Right cardiac atrium (tissue), 5 donors: ENCODE results near the gene ZNF446. TPM values are rescaled to one million over a fixed set of nuclear protein-coding genes. Genes with fewer than 3 reads are reported as not detected.
"Not testable (repeated sequence)": the region's sequence is repeated elsewhere in the genome, so short reads cannot be mapped to it uniquely, and the experiment has no call there.

Experiments used
- ATAC-seq, 2 donors: fragments of 200-7000 bp; cut with Tn5 transposase; one replicate each; pipeline versions ENCODE4 v1.8.0 to v1.9.1; 2020; ENCODE audit warnings: moderate library complexity in 2 of 2, mild to moderate bottlenecking in 1 of 2
- DNase-seq, 3 donors: peaks; one replicate each; pipeline ENCODE4 v3.0.0-alpha.2; 2020
- H3K27ac ChIP-seq: one replicate; pipeline ENCODE4 v1.5.1; 2013; ENCODE audit warnings: mild to moderate bottlenecking, low read length, control low read depth, moderate library complexity
- H3K27me3 ChIP-seq: one replicate; pipeline ENCODE4 v1.6.1; 2013; ENCODE audit not compliant: control insufficient read depth, insufficient read depth
- H3K4me1 ChIP-seq: one replicate; pipeline ENCODE4 v1.6.1; 2013; ENCODE audit warnings: low read length; ENCODE audit not compliant: control insufficient read depth, insufficient read depth
- H3K4me3 ChIP-seq: one replicate; pipeline ENCODE4 v1.5.1; 2013; ENCODE audit warnings: low read length, control low read depth
- H3K9me3 ChIP-seq: one replicate; pipeline ENCODE4 v1.6.1; 2013; ENCODE audit warnings: low read length; ENCODE audit not compliant: control insufficient read depth
- WGBS: extraction: QIAGEN DNeasy Blood & Tissue Kit; methylation state at CpG from one replicate; pipeline ENCODE4 v1.1.7; 2013; 5-methylcytosine and 5-hydroxymethylcytosine counted together
- intact Hi-C, 4 donors: fragments of 100-400 bp; cut with DNase I; formaldehyde crosslinking; loops; one replicate each; pipeline versions ENCODE4 v1.11.0 to v1.14.0; 2022 to 2023
- polyA plus RNA-seq: library from polyadenylated mRNA; stranded (reverse); fragments of 200-250 nt; gene quantifications from one replicate; pipeline ENCODE4 v1.2.3, GENCODE V29; 2013
- total RNA-seq, 4 donors: library from RNA; stranded (reverse); fragmentation: NEBNext Ultra II Directional; extraction: Animal tissue kit (Norgen Biotek cat#: 25700); gene quantifications; one replicate each; pipeline ENCODE4 v1.2.1, GENCODE V29; 2021
- donor health status: healthy with polysubstance abuse.
- donor health status: DM: no; HTN: yes; CAD: no.
- donor health status: DM: no; HTN: no; CAD: no.
- donor health status: DM: no; HTN: yes; CAD: no; lungs with severe emphysema.
- donor health status: DM: yes; HTN: yes; CAD: no.

The ZNF446 gene
- total and polyA plus RNA-seq, 5 donors: 4.8 to 7.6 (median 5.8) TPM

DNA sequence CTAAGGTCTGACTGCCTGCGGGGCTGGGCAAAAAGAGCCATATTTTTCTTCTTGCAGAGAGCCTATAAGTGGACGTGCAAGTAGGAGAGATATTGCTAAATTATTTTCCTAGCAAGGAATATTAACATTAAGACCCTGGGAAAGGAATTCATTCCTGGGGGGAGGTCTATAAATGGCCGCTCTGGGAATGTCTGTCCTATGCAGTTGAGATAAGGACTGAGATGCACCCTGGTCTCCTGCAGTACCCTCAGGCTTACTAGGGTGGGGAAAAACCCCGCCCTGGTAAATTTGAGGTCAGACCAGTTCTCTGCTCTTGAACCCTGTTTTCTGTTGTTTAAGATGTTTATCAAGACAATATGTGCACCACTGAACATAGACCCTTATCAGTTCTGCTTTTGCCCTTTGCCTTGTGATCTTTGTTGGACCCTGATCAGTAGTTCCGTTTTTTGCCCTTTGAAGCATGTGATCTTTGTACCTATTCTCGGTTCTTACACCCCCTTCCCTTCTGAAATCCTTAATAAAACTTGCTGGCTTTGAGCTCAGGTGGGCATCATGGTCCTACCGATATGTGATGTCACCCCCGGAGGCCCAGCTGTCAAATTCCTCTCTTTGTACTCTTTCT is 31.6 kb downstream of the ZNF446 start:
- intact Hi-C loops, H3K27ac ChIP-seq, H3K27me3 ChIP-seq, ATAC-seq, DNase-seq, H3K4me3 ChIP-seq, H3K4me1 ChIP-seq, H3K9me3 ChIP-seq: not testable (repeated sequence)
- 64% methylated on average over 8 of the region's 8 CpGs for WGBS

DNA sequence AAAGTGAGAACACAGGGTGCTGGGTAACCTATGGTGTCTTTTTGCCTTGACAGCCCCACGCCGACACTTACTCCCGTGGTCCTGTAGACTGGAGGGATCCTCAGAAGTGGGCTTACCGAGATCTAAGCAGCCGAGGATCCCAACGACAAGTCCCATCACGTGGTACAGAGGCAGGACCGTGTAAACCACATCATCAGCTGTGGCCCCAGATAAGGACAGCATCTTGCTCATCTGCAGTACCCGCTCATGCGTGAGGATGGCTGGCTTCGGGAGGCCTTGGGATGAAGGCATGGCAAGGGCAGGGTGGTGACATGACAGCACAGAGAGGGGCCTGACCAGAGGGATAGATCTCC is 33.6 kb downstream of the ZNF446 start:
- ATAC-seq: no peak
- intact Hi-C loops: no loop called here
- H3K27ac ChIP-seq: no peak overlapping the region
- WGBS: 88% methylated on average over 11 of the region's 11 CpGs
- no peaks in the 10 kb centered on the region for H3K27me3 ChIP-seq
- peak in 1 of 3 donors; percentile 17 for DNase-seq
- no peaks in the 10 kb centered on the region for H3K4me1 ChIP-seq
- no peaks in the 10 kb centered on the region for H3K9me3 ChIP-seq
- no peak overlapping the region for H3K4me3 ChIP-seq

DNA sequence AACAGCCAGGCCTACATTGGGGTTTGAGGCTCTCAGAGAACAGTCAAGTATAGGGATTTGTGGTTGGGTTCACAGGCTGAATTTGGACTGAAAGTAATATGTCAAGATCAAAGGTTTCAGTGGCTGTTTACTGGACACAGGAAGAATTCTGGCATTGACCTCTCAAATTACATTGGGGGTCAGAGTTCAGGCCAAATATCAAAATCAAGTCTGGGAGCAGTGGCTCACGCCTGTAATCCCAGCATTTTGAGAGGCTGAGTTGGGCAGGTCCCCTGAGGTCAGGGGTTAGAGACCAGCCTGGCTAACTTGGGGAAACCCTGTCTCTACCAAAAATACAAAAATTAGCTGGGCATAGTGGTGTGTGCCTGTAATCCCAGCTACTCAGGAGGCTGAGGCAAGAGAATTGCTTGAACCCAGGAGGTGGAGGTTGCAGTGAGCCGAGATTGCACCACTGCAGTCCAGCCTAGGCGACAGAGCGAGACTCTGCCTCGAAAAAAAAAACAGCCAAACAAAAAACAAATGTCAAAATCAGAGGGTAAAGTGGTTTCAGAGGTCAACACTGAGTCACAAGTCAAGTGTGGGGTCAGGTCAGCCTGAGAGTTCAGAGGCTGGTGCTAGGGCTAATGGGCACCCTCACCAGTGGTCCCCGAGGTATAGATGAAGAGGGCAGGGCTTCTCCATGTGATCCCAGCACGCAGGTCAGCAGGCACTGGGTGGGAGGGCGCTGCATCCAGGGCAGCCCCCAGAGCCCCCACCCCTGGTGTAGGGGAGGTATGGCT is 34.1 kb downstream of the ZNF446 start:
- ATAC-seq (no peak), DNase-seq (peak in 1 of 3 donors; percentile 51)
- Histone ChIP-seq H3K9me3 (no peaks in the 10 kb centered on the region), H3K4me3 (no peak overlapping the region), H3K27ac (no peak overlapping the region), H3K4me1 (no peaks in the 10 kb centered on the region), H3K27me3 (no peaks in the 10 kb centered on the region)
- intact Hi-C loops: no loop called here
- WGBS: 83% methylated on average over 8 of the region's 8 CpGs

- intact Hi-C loops: no loop called here
- ATAC-seq: no peak
- H3K27me3 ChIP-seq: no peaks in the 10 kb centered on the region
Measured at GRCh38 chr19:58511353-58512208, 35.4 kb downstream of the ZNF446 start, which contains the start of gene SLC27A5. Gene SLC27A5, minus strand, starts transcription at chr19:58511992. Its CDS starts 37 bp downstream, at chr19:58511955.

DNA sequence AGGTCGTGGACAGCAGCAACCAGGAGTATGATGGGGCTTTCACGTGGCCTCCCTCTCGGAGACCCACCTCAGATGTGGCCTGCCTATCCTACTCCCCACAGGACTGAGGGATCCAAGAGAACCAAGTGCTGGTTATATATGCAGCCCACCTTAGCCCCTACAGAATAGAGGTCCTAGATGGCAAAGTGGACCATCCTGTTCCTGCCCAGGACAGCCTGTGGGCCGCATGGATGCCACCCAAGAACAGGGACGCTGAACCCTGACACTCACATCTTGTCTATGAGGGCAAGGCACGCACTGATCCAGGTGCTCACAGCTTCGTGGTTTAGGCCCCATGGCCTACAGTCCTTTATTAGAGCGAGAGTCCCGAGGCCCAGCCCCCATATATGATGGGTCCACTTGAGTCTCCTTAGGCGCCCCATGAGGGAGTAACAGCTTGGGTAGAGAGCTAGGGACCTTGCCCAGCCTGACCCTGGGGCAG is 37.1 kb downstream of the ZNF446 start:
- peak in 1 of 2 donors; percentile 8 for ATAC-seq
- 86% methylated on average over 10 of the region's 10 CpGs for WGBS
- no peak overlapping the region for H3K27ac ChIP-seq

More at GRCh38 chr19:58511353-58512208, 35.4 kb downstream of the ZNF446 start, which contains the start of gene SLC27A5:
- no peaks in the 10 kb centered on the region for H3K4me1 ChIP-seq
- H3K27ac ChIP-seq: no peak within 1 kb of the TSS
- no peak for DNase-seq
- H3K4me3 ChIP-seq: no peak within 1 kb of the TSS
- WGBS: 89% methylated on average over 25 of the region's 25 CpGs
- H3K9me3 ChIP-seq: no peaks in the 10 kb centered on the region

GRCh38 chr19:58513694-58514563 is 37.8 kb downstream of the ZNF446 start:
- intact Hi-C loops: no loop called here
- ATAC-seq (peak; percentile 86 to 89), DNase-seq (peak; percentile 92 to 96 (median 96))
- no peak overlapping the region for H3K27ac ChIP-seq
- H3K4me1 ChIP-seq: peaks cover 3% of the 10 kb centered on the region
- no peak overlapping the region for H3K4me3 ChIP-seq
- H3K27me3 ChIP-seq: no peaks in the 10 kb centered on the region
- H3K9me3 ChIP-seq: no peaks in the 10 kb centered on the region
- WGBS: 24% methylated on average over 66 of the region's 66 CpGs

More for the DNA sequence above, 37.1 kb downstream of the ZNF446 start:
- intact Hi-C loops: no loop called here
- Histone ChIP-seq H3K27me3 (no peaks in the 10 kb centered on the region), H3K4me3 (no peak overlapping the region), H3K4me1 (peaks cover 3% of the 10 kb centered on the region), H3K9me3 (no peaks in the 10 kb centered on the region)
- no peak for DNase-seq

- intact Hi-C loops: no loop called here
- Histone ChIP-seq H3K27ac (no peak overlapping the region), H3K4me3 (no peak overlapping the region), H3K9me3 (no peaks in the 10 kb centered on the region), H3K4me1 (peaks cover 3% of the 10 kb centered on the region), H3K27me3 (no peaks in the 10 kb centered on the region)
- ATAC-seq (no peak), DNase-seq (no peak)
- WGBS: 73% methylated on average over 3 of the region's 3 CpGs
Measured at GRCh38 chr19:58514564-58515022, 38.4 kb downstream of the ZNF446 start.

GRCh38 chr19:58515259-58515658 is 39.1 kb downstream of the ZNF446 start:
- Histone ChIP-seq H3K9me3 (no peaks in the 10 kb centered on the region), H3K27me3 (no peaks in the 10 kb centered on the region), H3K4me1 (peaks cover 3% of the 10 kb centered on the region), H3K27ac (no peak overlapping the region), H3K4me3 (no peak overlapping the region)
- no peak for DNase-seq
- no peak for ATAC-seq
- intact Hi-C loops: no loop called here
- 92% methylated on average over 2 of the region's 2 CpGs for WGBS

DNA sequence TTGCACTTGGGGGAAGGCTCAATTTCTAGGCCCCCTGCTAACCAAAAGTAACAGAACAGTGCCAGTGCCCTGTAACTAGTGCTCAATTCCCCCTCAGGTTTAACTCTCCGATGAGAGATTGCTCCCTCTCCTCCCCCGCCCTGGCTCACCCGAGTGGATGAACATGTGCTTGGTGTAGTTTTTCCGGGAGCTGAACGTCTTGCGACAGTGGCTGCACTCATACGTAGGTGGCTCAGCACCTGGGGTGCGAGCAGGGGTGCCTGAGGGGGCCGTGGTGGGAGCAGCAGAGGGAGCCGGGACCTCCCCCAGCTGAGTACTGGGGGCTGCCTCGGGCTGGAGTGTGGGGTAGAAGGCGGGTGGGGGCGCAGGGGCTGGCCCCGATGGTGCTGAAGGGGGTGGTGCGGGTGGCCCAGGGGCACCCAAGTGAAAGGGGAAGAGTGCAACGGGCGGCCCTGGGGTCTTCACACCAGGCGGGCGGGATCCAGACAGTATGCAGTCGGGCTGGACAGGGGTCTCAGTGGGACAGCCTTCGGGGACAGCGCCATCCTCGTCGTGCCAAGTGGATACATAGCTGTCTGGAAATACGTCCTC is 40.2 kb downstream of the ZNF446 start:
- ATAC-seq (no peak), DNase-seq (no peak)
- no peak overlapping the region for H3K4me3 ChIP-seq
- no peaks in the 10 kb centered on the region for H3K27me3 ChIP-seq
- intact Hi-C loops: no loop called here
- H3K4me1 ChIP-seq: peaks cover 3% of the 10 kb centered on the region
- no peaks in the 10 kb centered on the region for H3K9me3 ChIP-seq
- no peak overlapping the region for H3K27ac ChIP-seq
- WGBS: 89% methylated on average over 25 of the region's 25 CpGs
